Loucy (cell line): ENCODE data around the gene SFSWAP.

ENCODE experiments used
- H2AFZ ChIP-seq: fragments of 200-600 bp; sonication (generic); 2 replicates; pipeline ENCODE4 v1.6.0; 2016; ENCODE audit warnings: antibody characterized with exemption, mild to moderate bottlenecking, low read length, moderate library complexity
- H3F3A ChIP-seq: fragments of 200-600 bp; 2 replicates; pipeline ENCODE4 v1.6.0; 2016; ENCODE audit warnings: antibody characterized with exemption, low read depth, mild to moderate bottlenecking
- H3K27me3 ChIP-seq: fragments of 200-600 bp; sonication (generic); 2 replicates; pipeline ENCODE4 v1.6.1; 2014; ENCODE audit warnings: low read length, mild to moderate bottlenecking; ENCODE audit not compliant: insufficient read depth, poor library complexity, severe bottlenecking
- H3K36me3 ChIP-seq: fragments of 200-600 bp; sonication (generic); 2 replicates; pipeline ENCODE4 v1.6.1; 2016; ENCODE audit warnings: low read length; ENCODE audit not compliant: insufficient read depth
- H3K4me1 ChIP-seq: fragments of 200-600 bp; sonication (generic); 2 replicates; pipeline ENCODE4 v1.5.1; 2014; ENCODE audit warnings: low read length, mild to moderate bottlenecking; ENCODE audit not compliant: insufficient read depth, poor library complexity, severe bottlenecking
- H3K4me2 ChIP-seq: fragments of 200-600 bp; sonication (generic); 2 replicates; pipeline ENCODE4 v1.6.0; 2014; ENCODE audit warnings: antibody characterized with exemption, low read length, low read depth, mild to moderate bottlenecking; ENCODE audit not compliant: poor library complexity, severe bottlenecking
- H3K4me3 ChIP-seq: fragments of 200-600 bp; sonication (generic); 2 replicates; pipeline ENCODE4 v1.5.1; 2014; ENCODE audit warnings: low read length, mild to moderate bottlenecking, mixed read lengths; ENCODE audit not compliant: poor library complexity, severe bottlenecking
- H3K79me2 ChIP-seq: fragments of 200-600 bp; sonication (generic); 2 replicates; pipeline ENCODE4 v1.6.1; 2014; ENCODE audit warnings: low read length; ENCODE audit not compliant: insufficient read depth
- H3K9ac ChIP-seq: fragments of 200-600 bp; sonication (generic); 2 replicates; pipeline ENCODE4 v1.6.0; 2014; ENCODE audit warnings: mild to moderate bottlenecking, low read depth, low read length, moderate library complexity; ENCODE audit not compliant: poor library complexity, severe bottlenecking
- H3K9me2 ChIP-seq: fragments of 200-600 bp; sonication (generic); replicated peaks from 2 replicates; pipeline ENCODE4 v1.6.1; 2016; ENCODE audit warnings: low read depth, low read length, mixed read lengths
- H3K9me3 ChIP-seq: fragments of 200-600 bp; sonication (generic); 2 replicates; pipeline ENCODE4 v1.6.1; 2014; ENCODE audit warnings: mild to moderate bottlenecking, antibody characterized with exemption, low read length, low read depth; ENCODE audit not compliant: insufficient read depth
- H4K20me1 ChIP-seq: fragments of 200-600 bp; sonication (generic); 2 replicates; pipeline ENCODE4 v1.6.0; 2014; ENCODE audit warnings: antibody characterized with exemption, low read length, mild to moderate bottlenecking; ENCODE audit not compliant: insufficient read depth, poor library complexity, severe bottlenecking
- CTCF ChIP-seq: fragments of 200-600 bp; sonication (generic); conservative IDR thresholded peaks from 2 replicates; pipeline ENCODE4 v1.5.1; 2014; ENCODE audit warnings: mild to moderate bottlenecking, antibody characterized with exemption, low read length
- EZH2phosphoT487 ChIP-seq: fragments of 200-600 bp; IDR thresholded peaks from 2 replicates; pipeline ENCODE4 v1.6.1; 2018; ENCODE audit warnings: antibody characterized with exemption, mild to moderate bottlenecking, moderate library complexity, borderline replicate concordance

SFSWAP gene

GRCh38 chr12:131694116-131694838, 16.6 kb upstream of the SFSWAP start:
- no peaks in the 10 kb centered on the region for H3K79me2 ChIP-seq
- no peak overlapping the region for H3K4me2 ChIP-seq
- H3F3A ChIP-seq = no peaks in the 10 kb centered on the region
- no peaks in the 10 kb centered on the region for H3K27me3 ChIP-seq
- H3K9ac ChIP-seq = no peak overlapping the region
- no peak overlapping the region for H3K4me3 ChIP-seq
- H3K9me3 ChIP-seq = peaks cover 2% of the 10 kb centered on the region; the same call in 1 of the 2 replicates
- no peak overlapping the region for H2AFZ ChIP-seq
- no peaks in the 10 kb centered on the region for H3K9me2 ChIP-seq
- H3K36me3 ChIP-seq = no peaks in the 10 kb centered on the region
- H3K4me1 ChIP-seq = no peaks in the 10 kb centered on the region
- H4K20me1 ChIP-seq = no peaks in the 10 kb centered on the region
- TF ChIP-seq EZH2phosphoT487 (no peak), CTCF (no peak)

GRCh38 chr12:131695968-131696367, 14.9 kb upstream of the SFSWAP start:
- Histone ChIP-seq H3K9ac (no peak overlapping the region), H3K9me3 (no peaks in the 10 kb centered on the region; the same call in 1 of the 2 replicates), H2AFZ (no peak overlapping the region), H3K36me3 (no peaks in the 10 kb centered on the region), H3K4me1 (no peaks in the 10 kb centered on the region), H3K4me2 (no peak overlapping the region), H3F3A (no peaks in the 10 kb centered on the region), H3K79me2 (no peaks in the 10 kb centered on the region), H3K27me3 (no peaks in the 10 kb centered on the region), H3K9me2 (no peaks in the 10 kb centered on the region), H3K4me3 (no peak overlapping the region), H4K20me1 (no peaks in the 10 kb centered on the region)
- TF ChIP-seq EZH2phosphoT487 = no peak
- TF ChIP-seq CTCF = no peak

GRCh38 chr12:131698286-131698685, 12.6 kb upstream of the SFSWAP start:
- no peaks in the 10 kb centered on the region for H3K79me2 ChIP-seq
- H2AFZ ChIP-seq = no peak overlapping the region
- H3F3A ChIP-seq = no peaks in the 10 kb centered on the region
- H3K4me3 ChIP-seq = no peak overlapping the region
- peaks cover 1% of the 10 kb centered on the region; the same call in 1 of the 2 replicates for H3K9me3 ChIP-seq
- no peak for TF ChIP-seq EZH2phosphoT487
- no peak for TF ChIP-seq CTCF
- no peaks in the 10 kb centered on the region for H3K9me2 ChIP-seq
- H4K20me1 ChIP-seq = no peaks in the 10 kb centered on the region
- no peaks in the 10 kb centered on the region for H3K36me3 ChIP-seq
- H3K4me2 ChIP-seq = no peak overlapping the region
- no peak overlapping the region for H3K9ac ChIP-seq
- H3K27me3 ChIP-seq = no peaks in the 10 kb centered on the region
- H3K4me1 ChIP-seq = no peaks in the 10 kb centered on the region
